HT1080 (cell line): ENCODE results near the gene TMEM240. TPM values are rescaled to one million over a fixed set of nuclear protein-coding genes. Genes with fewer than 3 reads are reported as not detected.
"Not testable (repeated sequence)": the region's sequence is repeated elsewhere in the genome, so short reads cannot be mapped to it uniquely, and the experiment has no call there.

Source experiments
- DNase-seq: peaks from one replicate; pipeline ENCODE4 v3.0.0-alpha.2; 2015; ENCODE audit warnings: low read depth
- total RNA-seq: library from RNA; depleted of rRNA; stranded (reverse); fragments of >200 nt; shearing (Covaris generic); gene quantifications from 2 replicates; pipeline ENCODE4 v1.2.3, GENCODE V29; 2014

The TMEM240 gene
- total RNA-seq, 1 experiment from 2014 or later = 3.1 TPM

GRCh38 chr1:1558591-1558990, 18.2 kb upstream of the TMEM240 start:
- no peak for DNase-seq

- not testable (repeated sequence) for DNase-seq
These were observed 17.3 kb upstream of the TMEM240 start for GRCh38 chr1:1557688-1558087.

GRCh38 chr1:1556961-1557360, 16.5 kb upstream of the TMEM240 start:
- DNase-seq = not testable (repeated sequence)

DNA sequence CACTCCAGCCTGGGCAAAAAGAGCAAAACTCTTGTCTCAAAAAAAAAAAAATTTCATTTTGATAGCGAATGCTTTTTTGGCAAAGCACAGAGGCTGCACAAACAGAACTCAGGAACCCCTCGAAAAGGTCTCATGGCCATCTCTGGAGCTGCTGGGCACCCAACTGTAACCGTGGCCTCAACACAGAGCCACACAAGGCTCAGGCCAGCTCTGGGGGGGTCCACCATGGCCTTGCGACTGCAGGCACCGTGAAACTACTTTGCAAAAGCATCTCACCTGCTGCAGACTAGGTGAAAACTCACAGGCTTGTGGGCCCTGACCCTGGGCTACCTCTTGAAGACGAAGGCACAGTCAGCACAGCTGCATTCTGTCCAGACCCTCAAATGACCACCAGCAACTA, 16.1 kb upstream of the TMEM240 start:
- no peak for DNase-seq

- DNase-seq = peak; percentile 76
These were observed 14.8 kb upstream of the TMEM240 start for GRCh38 chr1:1554926-1555915.

DNA sequence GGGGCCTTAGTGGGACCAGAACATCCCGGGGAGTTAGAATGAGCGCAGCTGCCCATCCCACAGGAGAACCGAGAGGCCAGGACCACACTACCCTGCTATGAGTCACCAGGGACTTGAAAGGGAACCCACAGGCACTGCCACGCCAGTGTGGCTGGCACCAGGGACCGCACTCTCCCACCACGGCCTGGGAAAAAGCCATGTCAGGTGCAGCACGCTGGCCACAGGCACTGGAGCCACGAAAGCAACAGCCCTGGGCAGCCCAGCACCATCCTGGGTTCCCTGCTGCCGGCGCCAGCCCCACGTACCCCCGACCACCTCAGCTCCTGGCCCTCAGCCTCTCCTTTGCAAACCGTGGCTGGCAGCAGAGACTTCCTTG, 14.1 kb upstream of the TMEM240 start:
- no peak for DNase-seq

GRCh38 chr1:1553821-1554494, 13.5 kb upstream of the TMEM240 start:
- no peak for DNase-seq

DNA sequence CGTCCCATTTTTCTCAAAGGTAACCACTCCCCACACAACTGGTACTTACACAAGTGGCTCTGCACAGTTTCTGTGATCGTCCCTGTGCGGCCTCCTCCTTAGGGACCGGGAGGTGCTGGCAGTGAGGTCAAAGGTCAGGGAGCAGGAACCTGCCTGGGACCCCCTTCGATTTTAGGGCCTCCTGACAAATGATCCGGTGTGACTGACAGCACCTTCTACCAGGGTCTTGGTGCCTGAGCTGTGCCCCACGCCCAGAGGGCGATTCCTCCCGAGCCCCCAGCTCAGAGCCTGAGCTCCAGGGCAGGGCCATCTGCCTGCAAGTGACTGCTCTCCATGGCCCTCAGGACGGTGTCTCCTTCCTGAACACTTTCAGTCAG, 11.8 kb upstream of the TMEM240 start:
- no peak for DNase-seq

DNA sequence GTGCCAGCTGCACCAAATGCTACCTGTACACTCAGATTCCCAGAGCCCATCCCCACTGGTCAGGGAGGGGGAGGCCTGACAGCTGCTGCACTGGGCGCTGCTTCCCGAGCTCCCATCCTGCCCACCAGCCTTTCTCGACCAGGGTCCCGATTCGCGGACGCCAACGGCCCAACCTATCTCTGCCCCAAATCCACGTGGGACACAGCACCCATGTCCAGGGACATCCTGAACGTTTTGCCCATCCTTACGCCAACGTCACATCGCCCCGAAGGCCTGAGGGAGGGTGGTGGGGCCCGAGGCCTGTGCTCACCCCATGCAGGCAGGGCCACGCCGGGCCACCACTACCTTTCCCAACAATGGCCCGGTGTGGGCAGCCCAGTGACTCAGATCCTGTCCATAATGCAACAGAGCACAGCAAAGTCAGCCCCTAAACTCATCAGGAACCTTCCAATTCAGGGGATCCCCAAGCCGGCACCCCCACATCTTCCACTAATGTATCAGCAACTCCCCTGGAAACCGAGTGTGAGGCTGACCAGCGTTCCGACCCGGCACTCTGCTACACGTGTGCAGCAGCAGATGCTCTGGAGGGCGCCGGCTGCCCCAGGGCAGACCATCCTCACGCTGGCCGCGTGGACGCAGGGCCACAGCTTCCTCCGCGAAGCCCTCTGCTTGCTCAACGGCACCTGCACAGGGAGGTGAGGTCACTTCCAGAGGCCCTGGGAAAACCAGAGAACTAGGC, 11.3 kb upstream of the TMEM240 start:
- DNase-seq = no peak

DNA sequence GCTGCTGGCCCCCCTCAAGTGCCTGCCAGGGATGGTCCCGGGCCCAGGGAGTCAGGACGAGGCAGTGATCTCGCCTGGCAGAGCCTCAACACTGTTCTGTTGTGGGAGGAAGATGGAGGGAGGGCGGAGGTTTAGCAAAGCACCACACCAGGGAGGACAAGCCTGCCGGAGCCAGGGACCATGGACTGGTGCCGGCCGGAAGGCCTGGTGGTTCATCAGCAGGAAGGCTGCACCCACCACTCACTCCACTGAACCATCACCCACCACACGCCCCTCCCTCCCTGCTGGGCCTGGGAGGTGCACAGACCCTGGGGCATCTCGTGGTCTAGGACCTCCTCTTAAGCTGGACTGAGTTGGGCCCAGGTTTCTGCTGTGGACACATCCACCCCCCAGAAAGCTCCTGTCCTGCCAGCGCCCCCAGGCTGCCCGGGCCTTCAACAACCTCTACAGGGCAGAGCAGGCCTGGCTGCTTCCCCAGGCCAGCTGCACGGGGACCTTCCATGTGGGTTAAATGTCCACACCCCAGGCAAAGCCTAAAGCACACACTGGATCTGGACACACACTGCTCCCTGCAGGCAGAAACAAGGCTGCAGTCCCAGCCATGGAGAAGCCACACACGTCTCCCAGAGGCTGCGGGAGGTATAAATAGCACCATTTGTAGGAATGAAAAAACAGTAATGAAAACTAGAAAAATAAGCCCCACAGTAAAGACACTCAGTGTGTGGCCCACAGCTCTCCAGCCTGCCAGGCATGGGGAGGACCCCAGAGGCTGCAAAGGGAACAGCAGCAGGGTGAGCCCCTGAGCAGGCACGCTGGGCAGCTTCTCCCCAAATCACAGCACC, 10.4 kb upstream of the TMEM240 start:
- DNase-seq = no peak

GRCh38 chr1:1550087-1550486, 9.7 kb upstream of the TMEM240 start:
- DNase-seq = no peak

- DNase-seq = no peak
These were observed 8.2 kb upstream of the TMEM240 start for GRCh38 chr1:1548591-1548990.

GRCh38 chr1:1547476-1547875, 7.1 kb upstream of the TMEM240 start:
- no peak for DNase-seq

DNA sequence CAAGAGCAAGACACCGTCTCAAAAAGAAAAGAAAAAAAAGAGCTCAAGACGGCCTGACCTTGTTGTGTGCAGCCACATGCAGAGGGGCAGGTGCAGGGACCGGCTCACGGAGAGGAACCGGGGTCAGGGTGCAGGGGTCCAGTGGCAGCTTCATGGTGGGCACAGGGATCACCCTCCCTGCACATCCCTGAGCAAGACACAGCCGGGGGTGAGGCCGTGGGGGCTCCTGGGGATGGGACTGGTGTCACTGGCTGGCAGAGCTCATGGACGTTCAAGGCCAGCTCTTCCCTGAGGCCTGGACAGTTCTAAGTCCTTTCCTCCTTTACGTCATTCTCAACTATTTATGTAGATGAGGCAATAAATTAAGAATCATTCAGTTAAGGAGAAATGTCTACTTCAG, 6.6 kb upstream of the TMEM240 start:
- DNase-seq = no peak

- DNase-seq = no peak
These were observed 5.7 kb upstream of the TMEM240 start for GRCh38 chr1:1545946-1546737.

- DNase-seq = no peak
These were observed 4.1 kb upstream of the TMEM240 start for GRCh38 chr1:1544544-1544943.

GRCh38 chr1:1543706-1544099, 3.3 kb upstream of the TMEM240 start:
- DNase-seq = no peak

- DNase-seq = no peak
These were observed 2.6 kb upstream of the TMEM240 start for GRCh38 chr1:1542766-1543705.
